ENCODE measurements around the gene SCNN1G.

DNA sequence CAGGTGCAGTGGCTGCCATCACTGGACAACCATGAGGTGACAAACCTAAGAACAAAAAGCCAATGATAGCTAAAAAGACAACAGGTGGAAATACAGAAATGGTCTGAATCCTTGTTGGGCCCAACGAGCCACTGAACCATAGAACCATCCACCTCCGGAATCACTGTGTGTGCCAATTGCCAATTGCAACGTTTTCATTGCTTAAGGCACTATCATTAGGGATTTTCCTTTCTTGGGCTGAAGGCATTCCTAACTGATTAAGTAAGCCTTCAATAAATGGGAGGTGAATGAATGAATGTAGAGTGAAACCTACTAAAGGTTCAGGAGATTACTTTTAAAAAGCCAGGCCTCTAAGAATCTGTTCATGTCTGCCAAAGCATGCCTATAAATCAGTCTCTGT, 36.9 kb upstream of the SCNN1G start:
- TF ChIP-seq, protein P1, sequence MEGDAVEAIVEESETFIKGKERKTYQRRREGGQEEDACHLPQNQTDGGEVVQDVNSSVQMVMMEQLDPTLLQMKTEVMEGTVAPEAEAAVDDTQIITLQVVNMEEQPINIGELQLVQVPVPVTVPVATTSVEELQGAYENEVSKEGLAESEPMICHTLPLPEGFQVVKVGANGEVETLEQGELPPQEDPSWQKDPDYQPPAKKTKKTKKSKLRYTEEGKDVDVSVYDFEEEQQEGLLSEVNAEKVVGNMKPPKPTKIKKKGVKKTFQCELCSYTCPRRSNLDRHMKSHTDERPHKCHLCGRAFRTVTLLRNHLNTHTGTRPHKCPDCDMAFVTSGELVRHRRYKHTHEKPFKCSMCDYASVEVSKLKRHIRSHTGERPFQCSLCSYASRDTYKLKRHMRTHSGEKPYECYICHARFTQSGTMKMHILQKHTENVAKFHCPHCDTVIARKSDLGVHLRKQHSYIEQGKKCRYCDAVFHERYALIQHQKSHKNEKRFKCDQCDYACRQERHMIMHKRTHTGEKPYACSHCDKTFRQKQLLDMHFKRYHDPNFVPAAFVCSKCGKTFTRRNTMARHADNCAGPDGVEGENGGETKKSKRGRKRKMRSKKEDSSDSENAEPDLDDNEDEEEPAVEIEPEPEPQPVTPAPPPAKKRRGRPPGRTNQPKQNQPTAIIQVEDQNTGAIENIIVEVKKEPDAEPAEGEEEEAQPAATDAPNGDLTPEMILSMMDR (IDR thresholded peaks at IDR 0.05), result no peak
- TF ChIP-seq POLR2A (IDR thresholded peaks at IDR 0.05) (no peak), EP300 (IDR thresholded peaks at IDR 0.05) (no peak)
